Loucy (cell line): ENCODE measurements around the gene LRP3.

Experiments used
- H2AFZ ChIP-seq: fragments of 200-600 bp; sonication (generic); 2 replicates; pipeline ENCODE4 v1.6.0; 2016; ENCODE audit warnings: antibody characterized with exemption, mild to moderate bottlenecking, low read length, moderate library complexity
- H3F3A ChIP-seq: fragments of 200-600 bp; 2 replicates; pipeline ENCODE4 v1.6.0; 2016; ENCODE audit warnings: antibody characterized with exemption, low read depth, mild to moderate bottlenecking
- H3K27me3 ChIP-seq: fragments of 200-600 bp; sonication (generic); 2 replicates; pipeline ENCODE4 v1.6.1; 2014; ENCODE audit warnings: low read length, mild to moderate bottlenecking; ENCODE audit not compliant: insufficient read depth, poor library complexity, severe bottlenecking
- H3K36me3 ChIP-seq: fragments of 200-600 bp; sonication (generic); 2 replicates; pipeline ENCODE4 v1.6.1; 2016; ENCODE audit warnings: low read length; ENCODE audit not compliant: insufficient read depth
- H3K4me1 ChIP-seq: fragments of 200-600 bp; sonication (generic); 2 replicates; pipeline ENCODE4 v1.5.1; 2014; ENCODE audit warnings: low read length, mild to moderate bottlenecking; ENCODE audit not compliant: insufficient read depth, poor library complexity, severe bottlenecking
- H3K4me2 ChIP-seq: fragments of 200-600 bp; sonication (generic); 2 replicates; pipeline ENCODE4 v1.6.0; 2014; ENCODE audit warnings: antibody characterized with exemption, low read length, low read depth, mild to moderate bottlenecking; ENCODE audit not compliant: poor library complexity, severe bottlenecking
- H3K4me3 ChIP-seq: fragments of 200-600 bp; sonication (generic); 2 replicates; pipeline ENCODE4 v1.5.1; 2014; ENCODE audit warnings: low read length, mild to moderate bottlenecking, mixed read lengths; ENCODE audit not compliant: poor library complexity, severe bottlenecking
- H3K79me2 ChIP-seq: fragments of 200-600 bp; sonication (generic); 2 replicates; pipeline ENCODE4 v1.6.1; 2014; ENCODE audit warnings: low read length; ENCODE audit not compliant: insufficient read depth
- H3K9ac ChIP-seq: fragments of 200-600 bp; sonication (generic); 2 replicates; pipeline ENCODE4 v1.6.0; 2014; ENCODE audit warnings: mild to moderate bottlenecking, low read depth, low read length, moderate library complexity; ENCODE audit not compliant: poor library complexity, severe bottlenecking
- H3K9me2 ChIP-seq: fragments of 200-600 bp; sonication (generic); replicated peaks from 2 replicates; pipeline ENCODE4 v1.6.1; 2016; ENCODE audit warnings: low read depth, low read length, mixed read lengths
- H3K9me3 ChIP-seq: fragments of 200-600 bp; sonication (generic); 2 replicates; pipeline ENCODE4 v1.6.1; 2014; ENCODE audit warnings: mild to moderate bottlenecking, antibody characterized with exemption, low read length, low read depth; ENCODE audit not compliant: insufficient read depth
- H4K20me1 ChIP-seq: fragments of 200-600 bp; sonication (generic); 2 replicates; pipeline ENCODE4 v1.6.0; 2014; ENCODE audit warnings: antibody characterized with exemption, low read length, mild to moderate bottlenecking; ENCODE audit not compliant: insufficient read depth, poor library complexity, severe bottlenecking
- EZH2phosphoT487 ChIP-seq: fragments of 200-600 bp; IDR thresholded peaks from 2 replicates; pipeline ENCODE4 v1.6.1; 2018; ENCODE audit warnings: antibody characterized with exemption, mild to moderate bottlenecking, moderate library complexity, borderline replicate concordance
- TF ChIP-seq, protein P1 (sequence below): fragments of 200-600 bp; sonication (generic); conservative IDR thresholded peaks from 2 replicates; pipeline ENCODE4 v1.5.1; 2014; ENCODE audit warnings: mild to moderate bottlenecking, antibody characterized with exemption, low read length

LRP3 gene

DNA sequence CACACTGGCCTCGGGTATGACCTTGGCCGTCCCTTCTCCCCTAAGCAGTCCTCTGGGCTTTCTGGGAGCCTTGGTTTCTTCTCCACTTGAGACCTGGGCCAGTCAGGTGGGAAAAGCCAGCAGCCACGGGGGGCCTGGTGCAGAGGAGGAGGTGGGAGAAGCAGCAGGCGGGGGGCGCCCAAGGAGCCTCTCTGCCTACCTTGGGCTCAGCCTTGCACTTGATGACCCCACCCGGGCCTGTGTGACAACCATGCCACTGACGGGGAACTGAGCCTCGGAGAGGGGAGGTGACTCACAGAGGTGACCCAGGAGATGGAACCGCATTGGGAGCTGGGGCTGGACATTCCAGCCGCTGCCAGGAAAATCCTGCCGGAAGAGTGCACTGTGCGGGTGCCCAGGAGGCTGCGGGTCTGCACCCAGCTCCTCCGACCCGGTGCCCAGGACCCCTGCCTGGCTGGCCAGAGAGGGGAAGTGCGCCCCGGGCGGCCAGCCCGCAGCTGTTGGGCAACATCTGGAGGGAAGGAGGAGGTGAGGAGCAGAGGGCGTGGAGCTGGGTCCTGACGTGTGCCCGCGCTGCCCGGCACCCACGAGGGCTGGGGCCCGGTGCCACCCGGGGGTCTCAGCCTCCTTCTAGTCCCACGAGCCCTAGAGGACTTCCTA lies 55.0 kb downstream of the LRP3 start:
- peaks cover 9% of the 10 kb centered on the region for H3K4me1 ChIP-seq
- H3K4me2 ChIP-seq = no peak overlapping the region
- no peaks in the 10 kb centered on the region for H4K20me1 ChIP-seq
- H3F3A ChIP-seq = no peaks in the 10 kb centered on the region
- TF ChIP-seq EZH2phosphoT487 = no peak
- TF ChIP-seq, protein P1, sequence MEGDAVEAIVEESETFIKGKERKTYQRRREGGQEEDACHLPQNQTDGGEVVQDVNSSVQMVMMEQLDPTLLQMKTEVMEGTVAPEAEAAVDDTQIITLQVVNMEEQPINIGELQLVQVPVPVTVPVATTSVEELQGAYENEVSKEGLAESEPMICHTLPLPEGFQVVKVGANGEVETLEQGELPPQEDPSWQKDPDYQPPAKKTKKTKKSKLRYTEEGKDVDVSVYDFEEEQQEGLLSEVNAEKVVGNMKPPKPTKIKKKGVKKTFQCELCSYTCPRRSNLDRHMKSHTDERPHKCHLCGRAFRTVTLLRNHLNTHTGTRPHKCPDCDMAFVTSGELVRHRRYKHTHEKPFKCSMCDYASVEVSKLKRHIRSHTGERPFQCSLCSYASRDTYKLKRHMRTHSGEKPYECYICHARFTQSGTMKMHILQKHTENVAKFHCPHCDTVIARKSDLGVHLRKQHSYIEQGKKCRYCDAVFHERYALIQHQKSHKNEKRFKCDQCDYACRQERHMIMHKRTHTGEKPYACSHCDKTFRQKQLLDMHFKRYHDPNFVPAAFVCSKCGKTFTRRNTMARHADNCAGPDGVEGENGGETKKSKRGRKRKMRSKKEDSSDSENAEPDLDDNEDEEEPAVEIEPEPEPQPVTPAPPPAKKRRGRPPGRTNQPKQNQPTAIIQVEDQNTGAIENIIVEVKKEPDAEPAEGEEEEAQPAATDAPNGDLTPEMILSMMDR = peak; percentile 36
- no peak overlapping the region for H3K9ac ChIP-seq
- H3K9me2 ChIP-seq = no peaks in the 10 kb centered on the region
- H3K79me2 ChIP-seq = no peaks in the 10 kb centered on the region
- H3K27me3 ChIP-seq = no peaks in the 10 kb centered on the region
- peaks cover 8% of the 10 kb centered on the region; the same call in 1 of the 2 replicates for H3K9me3 ChIP-seq
- H3K36me3 ChIP-seq = no peaks in the 10 kb centered on the region
- H2AFZ ChIP-seq = no peak overlapping the region
- no peak overlapping the region for H3K4me3 ChIP-seq

DNA sequence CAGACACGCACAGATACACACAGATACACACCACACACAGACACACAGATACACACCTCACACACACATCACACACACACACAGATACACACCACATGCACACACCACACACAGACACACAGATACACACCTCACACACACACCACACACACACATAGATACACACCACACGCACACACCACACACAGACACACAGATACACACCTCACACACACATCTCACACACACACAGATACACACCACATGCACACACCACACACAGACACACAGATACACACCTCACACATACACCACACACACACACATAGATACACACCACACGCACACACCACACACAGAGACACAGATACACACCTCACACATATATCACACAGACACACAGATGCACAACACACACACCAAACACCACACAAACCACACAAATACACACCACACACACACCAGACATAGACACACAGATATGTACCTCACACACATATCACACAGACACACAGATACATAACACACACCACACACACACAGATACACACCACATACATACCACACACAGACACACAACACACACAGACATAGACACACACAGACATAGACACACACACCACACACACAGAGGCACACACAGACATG lies 55.7 kb downstream of the LRP3 start:
- H3K79me2 ChIP-seq = no peaks in the 10 kb centered on the region
- no peak overlapping the region for H3K4me2 ChIP-seq

DNA sequence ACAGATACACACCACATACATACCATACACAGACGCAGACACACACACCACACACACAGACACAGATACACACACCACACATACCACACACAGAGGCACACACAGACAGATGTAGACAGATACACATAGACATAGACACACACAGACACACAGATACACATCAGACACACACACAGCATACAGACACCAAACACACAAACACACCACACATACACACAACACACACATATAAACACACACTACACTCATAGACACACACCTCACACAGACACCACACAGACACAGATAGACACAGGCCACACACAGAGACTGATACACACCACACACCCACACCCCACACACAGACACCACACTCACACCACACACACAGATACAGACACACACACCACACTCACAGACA lies 56.4 kb downstream of the LRP3 start:
- Histone ChIP-seq H3K4me3 (no peak overlapping the region), H3K36me3 (no peaks in the 10 kb centered on the region), H3K4me1 (peaks cover 9% of the 10 kb centered on the region), H4K20me1 (no peaks in the 10 kb centered on the region), H3K9ac (no peak overlapping the region), H3K9me3 (peaks cover 5% of the 10 kb centered on the region; the same call in 1 of the 2 replicates), H3K27me3 (no peaks in the 10 kb centered on the region), H3K9me2 (no peaks in the 10 kb centered on the region), H3K4me2 (no peak overlapping the region), H3F3A (no peaks in the 10 kb centered on the region), H3K79me2 (no peaks in the 10 kb centered on the region), H2AFZ (no peak overlapping the region)
- no peak for TF ChIP-seq EZH2phosphoT487
- TF ChIP-seq, protein P1 = no peak

More for the DNA sequence above, 55.7 kb downstream of the LRP3 start:
- peaks cover 8% of the 10 kb centered on the region; the same call in 1 of the 2 replicates for H3K9me3 ChIP-seq
- H4K20me1 ChIP-seq = no peaks in the 10 kb centered on the region
- no peaks in the 10 kb centered on the region for H3F3A ChIP-seq
- H3K4me3 ChIP-seq = no peak overlapping the region
- no peaks in the 10 kb centered on the region for H3K27me3 ChIP-seq
- H3K4me1 ChIP-seq = peaks cover 9% of the 10 kb centered on the region
- no peak for TF ChIP-seq EZH2phosphoT487
- TF ChIP-seq, protein P1 = no peak
- no peak overlapping the region for H2AFZ ChIP-seq
- H3K9me2 ChIP-seq = no peaks in the 10 kb centered on the region
- H3K9ac ChIP-seq = no peak overlapping the region
- H3K36me3 ChIP-seq = no peaks in the 10 kb centered on the region
